PFSK-1 (cell line): ENCODE data around the gene PTGFR.

ENCODE experiments used
- FOXP2 ChIP-seq: optimal IDR thresholded peaks from 2 replicates; pipeline ENCODE3; 2011; ENCODE audit warnings: borderline replicate concordance, control low read depth, inconsistent platforms; ENCODE audit not compliant: insufficient read depth; ENCODE audit errors: extremely low read length, extremely low read depth
- POLR2AphosphoS5 ChIP-seq: IDR thresholded peaks from 2 replicates; pipeline ENCODE4 v1.6.1; 2012; ENCODE audit warnings: low read depth, mild to moderate bottlenecking, control low read depth, low read length, moderate library complexity
- SIN3A ChIP-seq: IDR thresholded peaks from 2 replicates; pipeline ENCODE4 v1.6.1; 2012; ENCODE audit warnings: mild to moderate bottlenecking, low read length, moderate library complexity, borderline replicate concordance; ENCODE audit not compliant: insufficient read depth
- TAF1 ChIP-seq: IDR thresholded peaks from 2 replicates; pipeline ENCODE4 v1.6.1; 2012; ENCODE audit warnings: low read length, control low read depth, borderline replicate concordance; ENCODE audit not compliant: insufficient read depth
- TF ChIP-seq, protein P1 (sequence below), 2 experiments: IDR thresholded peaks; 2 replicates each; pipeline versions ENCODE4 v1.6.1 to v1.8.0; 2011 to 2012; ENCODE audit warnings: low read depth in 2 of 2, low read length in 2 of 2, control low read depth in 1 of 2, inconsistent platforms in 1 of 2, mild to moderate bottlenecking in 1 of 2, moderate library complexity in 1 of 2; ENCODE audit not compliant: insufficient read depth in 1 of 2

The PTGFR gene

DNA sequence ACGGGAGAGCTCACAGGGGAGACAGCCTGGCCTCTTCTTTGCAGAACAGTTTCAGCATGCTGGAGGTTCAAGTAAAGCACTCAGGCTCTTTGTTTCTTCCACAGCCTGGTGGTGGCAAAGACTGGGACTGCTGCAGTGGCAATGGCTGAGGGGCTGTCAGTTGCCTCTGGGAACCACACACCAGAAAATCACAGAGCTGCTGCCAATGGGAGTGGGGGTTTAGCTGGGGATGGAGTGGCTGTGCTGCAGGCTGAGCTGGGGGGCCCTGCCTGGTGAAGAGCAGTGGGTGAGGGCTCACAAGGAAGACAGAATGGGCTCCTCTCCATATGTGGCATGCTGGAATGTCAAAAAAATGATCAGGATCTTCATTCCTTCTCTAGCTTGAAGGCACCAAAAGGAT lies 25.6 kb upstream of the PTGFR start:
- TF ChIP-seq FOXP2 (no peak), TAF1 (no peak), POLR2AphosphoS5 (no peak)
- TF ChIP-seq, protein P1, sequence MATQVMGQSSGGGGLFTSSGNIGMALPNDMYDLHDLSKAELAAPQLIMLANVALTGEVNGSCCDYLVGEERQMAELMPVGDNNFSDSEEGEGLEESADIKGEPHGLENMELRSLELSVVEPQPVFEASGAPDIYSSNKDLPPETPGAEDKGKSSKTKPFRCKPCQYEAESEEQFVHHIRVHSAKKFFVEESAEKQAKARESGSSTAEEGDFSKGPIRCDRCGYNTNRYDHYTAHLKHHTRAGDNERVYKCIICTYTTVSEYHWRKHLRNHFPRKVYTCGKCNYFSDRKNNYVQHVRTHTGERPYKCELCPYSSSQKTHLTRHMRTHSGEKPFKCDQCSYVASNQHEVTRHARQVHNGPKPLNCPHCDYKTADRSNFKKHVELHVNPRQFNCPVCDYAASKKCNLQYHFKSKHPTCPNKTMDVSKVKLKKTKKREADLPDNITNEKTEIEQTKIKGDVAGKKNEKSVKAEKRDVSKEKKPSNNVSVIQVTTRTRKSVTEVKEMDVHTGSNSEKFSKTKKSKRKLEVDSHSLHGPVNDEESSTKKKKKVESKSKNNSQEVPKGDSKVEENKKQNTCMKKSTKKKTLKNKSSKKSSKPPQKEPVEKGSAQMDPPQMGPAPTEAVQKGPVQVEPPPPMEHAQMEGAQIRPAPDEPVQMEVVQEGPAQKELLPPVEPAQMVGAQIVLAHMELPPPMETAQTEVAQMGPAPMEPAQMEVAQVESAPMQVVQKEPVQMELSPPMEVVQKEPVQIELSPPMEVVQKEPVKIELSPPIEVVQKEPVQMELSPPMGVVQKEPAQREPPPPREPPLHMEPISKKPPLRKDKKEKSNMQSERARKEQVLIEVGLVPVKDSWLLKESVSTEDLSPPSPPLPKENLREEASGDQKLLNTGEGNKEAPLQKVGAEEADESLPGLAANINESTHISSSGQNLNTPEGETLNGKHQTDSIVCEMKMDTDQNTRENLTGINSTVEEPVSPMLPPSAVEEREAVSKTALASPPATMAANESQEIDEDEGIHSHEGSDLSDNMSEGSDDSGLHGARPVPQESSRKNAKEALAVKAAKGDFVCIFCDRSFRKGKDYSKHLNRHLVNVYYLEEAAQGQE (IDR thresholded peaks at IDR 0.05; ENCODE audit: insufficient read depth in 1 of 2, low read depth in 2 of 2, low read length in 2 of 2), result no peak

DNA sequence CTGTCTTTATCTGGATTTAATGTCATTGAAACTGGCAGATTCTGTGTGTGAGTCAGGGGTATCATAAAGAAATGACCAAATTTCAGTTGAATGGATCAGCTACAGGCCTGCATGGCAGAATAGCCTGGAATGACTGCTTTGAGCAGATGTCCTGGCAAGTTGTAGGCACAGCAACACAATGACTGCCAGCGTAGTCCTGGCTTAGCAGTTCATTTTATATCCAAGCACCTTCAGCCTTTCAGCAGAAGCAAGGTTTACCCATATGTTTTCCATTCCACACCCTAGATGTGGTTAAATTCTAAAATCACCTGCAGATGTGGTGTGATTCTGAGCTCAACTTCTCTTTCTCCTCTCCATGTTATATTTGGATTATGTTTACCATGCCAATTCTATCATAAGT lies 22.3 kb upstream of the PTGFR start:
- TF ChIP-seq FOXP2 (no peak), SIN3A (no peak), POLR2AphosphoS5 (no peak)

DNA sequence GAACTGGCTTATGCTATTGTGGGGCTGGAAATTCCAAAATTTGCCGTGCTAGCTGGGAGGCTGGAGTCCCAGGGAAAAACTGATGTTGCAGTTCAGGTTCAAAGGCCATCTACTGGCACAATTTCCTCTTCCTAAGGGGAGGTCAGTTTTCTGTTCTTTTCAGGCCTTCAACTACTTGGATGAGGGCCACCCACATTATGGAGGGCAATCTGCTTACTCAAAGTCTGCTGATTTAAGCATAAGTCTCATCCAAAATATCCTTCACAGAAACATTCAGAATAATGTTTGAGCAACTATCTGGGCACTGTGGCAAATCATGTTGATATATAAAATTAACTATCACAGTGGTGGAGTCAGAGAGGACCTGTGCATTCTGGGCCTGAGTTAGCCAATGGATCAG lies 21.2 kb upstream of the PTGFR start:
- no peak for TF ChIP-seq POLR2AphosphoS5
- TF ChIP-seq TAF1, result no peak
- no peak for TF ChIP-seq SIN3A
- TF ChIP-seq FOXP2, result no peak
- TF ChIP-seq, protein P1 (IDR thresholded peaks at IDR 0.05; ENCODE audit: insufficient read depth in 1 of 2, low read depth in 2 of 2, low read length in 2 of 2), result no peak

DNA sequence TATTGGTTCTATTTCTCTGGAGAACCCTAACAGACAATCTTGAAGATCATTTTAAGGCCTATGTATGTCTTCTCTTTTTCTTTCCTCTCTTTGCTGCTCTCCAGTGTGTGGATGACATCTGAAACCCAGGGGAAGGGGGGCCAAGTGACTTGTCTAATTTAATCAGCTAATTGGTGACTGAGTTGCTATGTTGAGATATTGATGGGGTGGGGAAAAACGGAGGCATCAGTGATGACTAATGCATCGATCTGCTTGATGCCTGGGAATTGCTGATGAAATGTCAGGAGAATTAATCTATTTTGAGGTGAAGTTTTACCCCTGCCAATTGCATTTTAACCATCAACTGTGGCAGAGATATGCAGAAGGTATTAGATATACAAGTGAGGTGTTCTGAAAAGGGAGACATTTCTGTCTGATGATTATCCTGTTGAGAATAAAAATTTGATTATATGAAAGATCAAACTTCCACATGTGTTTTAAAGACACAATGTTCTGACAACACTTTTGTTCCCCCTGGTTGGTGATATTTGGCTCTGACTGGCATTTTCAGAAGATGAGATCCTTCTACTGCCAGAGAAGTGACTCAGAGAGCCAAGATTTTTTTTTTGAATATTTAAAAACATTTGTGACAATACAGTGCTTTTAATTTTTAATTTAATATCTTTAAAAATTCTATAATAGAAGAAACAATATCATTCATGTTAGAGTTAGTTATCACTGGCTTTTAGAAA lies 18.7 kb upstream of the PTGFR start:
- TF ChIP-seq FOXP2, result no peak
- TF ChIP-seq SIN3A, result no peak
- no peak for TF ChIP-seq TAF1
- TF ChIP-seq, protein P1 (IDR thresholded peaks at IDR 0.05; ENCODE audit: insufficient read depth in 1 of 2, low read depth in 2 of 2, low read length in 2 of 2), result no peak
- no peak for TF ChIP-seq POLR2AphosphoS5

DNA sequence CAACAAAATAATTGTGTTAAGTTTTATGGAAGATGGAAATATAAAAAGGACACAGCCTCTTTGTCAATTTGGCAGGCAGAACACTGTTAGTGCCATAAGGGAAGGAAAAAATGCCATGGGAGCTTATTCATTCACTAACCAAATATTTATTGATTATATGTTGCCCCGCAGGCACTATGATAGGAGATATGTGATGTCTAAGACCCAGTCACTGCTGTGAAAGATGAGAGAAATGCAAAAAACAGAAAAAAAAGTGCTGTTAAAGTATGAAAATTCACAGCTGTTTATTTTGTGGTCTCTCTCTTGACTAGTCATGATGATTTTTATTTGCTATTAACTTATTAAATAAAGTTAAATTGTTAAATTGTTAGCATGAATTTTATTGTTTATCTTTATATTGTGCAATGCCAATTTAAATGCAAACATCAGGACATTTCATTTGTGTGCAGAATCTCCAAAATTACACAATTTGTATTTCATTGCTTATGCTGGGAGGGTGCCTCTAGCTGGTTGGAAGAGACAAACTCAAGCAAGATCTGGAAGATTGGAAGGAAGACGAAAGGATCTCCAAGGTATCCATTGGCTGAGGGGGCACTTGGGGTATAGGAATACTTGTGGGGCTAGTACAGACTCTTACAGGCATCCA lies 17.8 kb upstream of the PTGFR start:
- TF ChIP-seq POLR2AphosphoS5, result no peak
- TF ChIP-seq FOXP2, result no peak
- no peak for TF ChIP-seq SIN3A
- no peak for TF ChIP-seq TAF1
- TF ChIP-seq, protein P1 (IDR thresholded peaks at IDR 0.05; ENCODE audit: insufficient read depth in 1 of 2, low read depth in 2 of 2, low read length in 2 of 2), result no peak
